K562 (cell line): ENCODE data around the gene CSNK1G3. TPM values are rescaled to one million over a fixed set of nuclear protein-coding genes. Genes with fewer than 3 reads are reported as not detected.

Experiments used
- ATAC-seq: fragments of 200-7000 bp; cut with Tn5 transposase; 3 replicates; pipeline ENCODE4 v1.9.1; 2020; ENCODE audit warnings: moderate library complexity
- BruUV-seq: library from RNA; stranded (reverse); fragments of 400-500 nt; replicated peaks from 2 replicates; lab custom pipeline; 2021; lab: Mats Ljungman, UMichigan
- CTCF ChIA-PET: fragments of 300-600 bp; formaldehyde crosslinking; extraction: SDS; loops from one replicate; lab custom pipeline; 2021; ENCODE audit warnings: low intra/inter-chr PET ratio; lab: Yijun Ruan, JAX
- POLR2A ChIA-PET: fragments of 300-600, 350-650 bp; sonication (Branson Sonifier 250); formaldehyde crosslinking; extraction: SDS; loops from one replicate; lab custom pipeline; 2021; ENCODE audit warnings: antibody characterized with exemption, inconsistent platforms; lab: Yijun Ruan, JAX
- DNase-seq, 4 experiments: peaks; one replicate each; pipeline versions ENCODE4 v3.0.0 to v3.0.0-alpha.2; 2011 to 2018; ENCODE audit warnings: low spot score in 3 of 4, mixed read lengths in 3 of 4; ENCODE audit errors: extremely low read depth in 1 of 4
- FAIRE-seq: peaks from 2 replicates; lab custom pipeline; 2011; peaks lifted over from hg19 to GRCh38; lab: Jason Lieb, UNC
- H2AFZ ChIP-seq: 2 replicates; pipeline ENCODE4 v1.6.0; 2011; ENCODE audit warnings: low read depth, low read length, control low read depth, inconsistent platforms
- H3K27ac ChIP-seq: fragments of 200-600 bp; 3 replicates; pipeline ENCODE4 v1.8.0; 2011; ENCODE audit warnings: low read depth, mild to moderate bottlenecking, control low read depth, inconsistent platforms, low read length, moderate library complexity, mixed read lengths; ENCODE audit errors: extremely low read depth
- H3K27me3 ChIP-seq, 2 experiments: fragments of 300-600 bp in 1 of 2; 2 replicates in 1 of 2; 3 replicates in 1 of 2; pipeline versions ENCODE4 v1.6.0 to v1.8.0; 2011; ENCODE audit warnings: inconsistent platforms in 2 of 2, low read length in 2 of 2, mild to moderate bottlenecking in 1 of 2, mixed read lengths in 1 of 2, moderate library complexity in 1 of 2; ENCODE audit not compliant: control insufficient read depth in 2 of 2, insufficient read depth in 2 of 2
- H3K36me3 ChIP-seq: fragments of 300-600 bp; 3 replicates; pipeline ENCODE4 v1.8.0; 2011; ENCODE audit warnings: mild to moderate bottlenecking, low read length, inconsistent platforms; ENCODE audit not compliant: control insufficient read depth, insufficient read depth
- H3K4me1 ChIP-seq, 2 experiments: fragments of 200-600 bp in 1 of 2; replicated peaks in 1 of 2; 2 replicates in 1 of 2; 3 replicates in 1 of 2; pipeline versions ENCODE4 v1.5.1 to v1.8.0; 2011; ENCODE audit warnings: inconsistent platforms in 2 of 2, low read length in 2 of 2, mild to moderate bottlenecking in 1 of 2, mixed read lengths in 1 of 2, moderate library complexity in 1 of 2; ENCODE audit not compliant: control insufficient read depth in 2 of 2, insufficient read depth in 2 of 2
- H3K4me2 ChIP-seq: 2 replicates; pipeline ENCODE4 v1.6.1; 2011; ENCODE audit warnings: low read length, control low read depth, inconsistent platforms, mixed read lengths; ENCODE audit not compliant: insufficient read depth
- H3K4me3 ChIP-seq: fragments of 200-600 bp; sonication (generic), shearing (Covaris generic); 2 replicates; pipeline ENCODE4 v1.5.1; 2016; ENCODE audit warnings: control low read depth, inconsistent platforms
- H3K79me2 ChIP-seq: fragments of 200-600 bp; 3 replicates; pipeline ENCODE4 v1.8.0; 2011; ENCODE audit warnings: low read length, inconsistent platforms; ENCODE audit not compliant: control insufficient read depth, insufficient read depth
- H3K9ac ChIP-seq, 2 experiments: 2 replicates each; pipeline versions ENCODE4 v1.6.0 to v1.6.1; 2011; ENCODE audit warnings: low read depth in 2 of 2, low read length in 2 of 2, control low read depth in 1 of 2, inconsistent platforms in 1 of 2, mild to moderate bottlenecking in 1 of 2, mixed read lengths in 1 of 2; ENCODE audit not compliant: insufficient read depth in 1 of 2
- H3K9me1 ChIP-seq: one replicate; pipeline ENCODE4 v1.6.0; 2011; ENCODE audit warnings: inconsistent platforms, mild to moderate bottlenecking, low read length, moderate library complexity; ENCODE audit not compliant: control insufficient read depth, insufficient read depth
- H3K9me3 ChIP-seq: replicated peaks from 2 replicates; pipeline ENCODE4 v1.5.1; 2011; ENCODE audit warnings: low read depth, low read length, inconsistent platforms; ENCODE audit not compliant: control insufficient read depth, insufficient read depth
- H4K20me1 ChIP-seq: replicated peaks from 2 replicates; pipeline ENCODE4 v1.6.1; 2011; ENCODE audit warnings: low read length, inconsistent platforms, mixed read lengths; ENCODE audit not compliant: control insufficient read depth, insufficient read depth
- ATF2 ChIP-seq: sonication (generic); formaldehyde crosslinking; IDR thresholded peaks from 2 replicates; pipeline ENCODE4 v1.8.1; 2022; ENCODE audit warnings: missing genetic modification reagents
- GATAD2B ChIP-seq: fragments of 450-650 bp; IDR thresholded peaks from 2 replicates; pipeline ENCODE4 v1.6.1; 2017; ENCODE audit warnings: mild to moderate bottlenecking, borderline replicate concordance
- HMGXB4 ChIP-seq: sonication (generic); formaldehyde crosslinking; IDR thresholded peaks from 2 replicates; pipeline ENCODE4 v1.8.1; 2023; ENCODE audit warnings: mild to moderate bottlenecking, missing genetic modification reagents
- KDM2B ChIP-seq: fragments of 250-450 bp; sonication (Bioruptor Pico); IDR thresholded peaks from 2 replicates; pipeline ENCODE4 v1.8.0; 2021; ENCODE audit warnings: mild to moderate bottlenecking, moderate library complexity
- NR4A1 ChIP-seq, 2 experiments: fragments of 250-450 bp in 1 of 2; fragments of 450-650 bp in 1 of 2; sonication (Bioruptor Pico) in 1 of 2; IDR thresholded peaks; 2 replicates each; pipeline versions ENCODE4 v1.4.0 to v1.6.1; 2016 to 2020; ENCODE audit warnings: mild to moderate bottlenecking in 2 of 2, missing compliant biosample characterization in 1 of 2, missing genetic modification characterization in 1 of 2, moderate library complexity in 1 of 2
- PCBP1 ChIP-seq: fragments of 200-400 bp; formaldehyde crosslinking; IDR thresholded peaks from 2 replicates; pipeline ENCODE4 v1.6.1; 2018; ENCODE audit warnings: mild to moderate bottlenecking, low read depth, low read length; ENCODE audit not compliant: poor library complexity, severe bottlenecking
- PCBP2 ChIP-seq: fragments of 200-400 bp; formaldehyde crosslinking; IDR thresholded peaks from 2 replicates; pipeline ENCODE4 v1.6.1; 2018; ENCODE audit warnings: low read length, low read depth, mild to moderate bottlenecking, moderate library complexity; ENCODE audit not compliant: poor library complexity, severe bottlenecking
- TRIM24 ChIP-seq, 2 experiments: fragments of 450-650 bp; IDR thresholded peaks; 2 replicates each; pipeline ENCODE4 v1.6.1; 2016
- VEZF1 ChIP-seq: fragments of 200-800 bp; sonication (Bioruptor generic); IDR thresholded peaks from 2 replicates; pipeline ENCODE4 v1.6.1; 2017; ENCODE audit warnings: missing genetic modification characterization, missing compliant biosample characterization
- ZFP30 ChIP-seq: fragments of 250-450 bp; sonication (Bioruptor Pico); IDR thresholded peaks from 2 replicates; pipeline ENCODE4 v1.8.0; 2022; ENCODE audit warnings: moderate library complexity, mild to moderate bottlenecking, inconsistent platforms, borderline replicate concordance
- ZNF551 ChIP-seq: fragments of 250-450 bp; sonication (Bioruptor Pico); IDR thresholded peaks from 2 replicates; pipeline ENCODE4 v1.5.0; 2021; ENCODE audit warnings: mild to moderate bottlenecking, moderate library complexity
- WGBS: fragments of 100-300 bp; shearing (Covaris generic); methylation state at CpG from one replicate; pipeline ENCODE4 v1.1.6; 2016; ENCODE audit warnings: low coverage, mixed read lengths; ENCODE audit not compliant: insufficient coverage; ENCODE audit errors: missing lambda C conversion rate; 5-methylcytosine and 5-hydroxymethylcytosine counted together
- in situ Hi-C: fragments of 300-500 bp; cut with MboI; formaldehyde crosslinking; loops from 4 replicates; pipeline ENCODE4 v1.15.0; 2018; ENCODE audit warnings: inconsistent platforms, mixed read lengths
- intact Hi-C: fragments of 100-400 bp; cut with micrococcal nuclease; formaldehyde crosslinking; loops from 2 replicates; pipeline ENCODE4 v1.14.2; 2022
- polyA plus RNA-seq, 8 experiments: library from polyadenylated mRNA; depleted of rRNA in 4 of 8; stranded (reverse) in 5 of 8; unstranded in 3 of 8; fragments of >200 nt; fragmentation: Nextera tagmentation in 2 of 8; fragmentation: Illumina TruSeq in 1 of 8; extraction: Ambion mirVana in 2 of 8; extraction: Trizol in 1 of 8; gene quantifications; 2 replicates each; pipeline versions ENCODE4 v1.2.1 to v1.2.3, GENCODE V29; 2011 to 2014; ENCODE audit warnings: inconsistent platforms in 1 of 8, missing spikeins in 1 of 8
- total RNA-seq, 7 experiments: library from RNA; depleted of rRNA in 6 of 7; stranded (reverse); fragments of >200 nt in 6 of 7; fragmentation: Illumina TruSeq in 2 of 7; extraction: Trizol in 2 of 7; gene quantifications; 2 replicates each; pipeline versions ENCODE4 v1.2.1 to v1.2.3, GENCODE V29; 2011 to 2021; ENCODE audit warnings: low replicate concordance in 1 of 7

Gene CSNK1G3
- total and polyA plus RNA-seq, 9 of the 15 experiments (the other 6 are each of a cell fraction or from before 2014, with no cell fraction given), result 8.3 to 27.6 (median 16.5) TPM

GRCh38 chr5:123483446-123484077 is 28.4 kb upstream of the CSNK1G3 start:
- no peak overlapping the region for H3K4me2 ChIP-seq
- POLR2A ChIA-PET, result no interaction called here
- H3K79me2 ChIP-seq, result no peaks in the 10 kb centered on the region
- CTCF ChIA-PET, result no interaction called here
- no peak overlapping the region for H3K27ac ChIP-seq
- FAIRE-seq (no peak), ATAC-seq (no peak), DNase-seq (no peak)
- H3K4me3 ChIP-seq, result no peak overlapping the region
- no peaks in the 10 kb centered on the region for H4K20me1 ChIP-seq
- no peaks in the 10 kb centered on the region; a peak in 2 of 5 replicates for H3K27me3 ChIP-seq
- no peak overlapping the region for H2AFZ ChIP-seq
- no peaks in the 10 kb centered on the region for H3K9me3 ChIP-seq
- in situ Hi-C loops, result no loop called here
- intact Hi-C loops, result no loop called here
- no TSS peak for BruUV-seq
- H3K36me3 ChIP-seq, result no peaks in the 10 kb centered on the region
- H3K9ac ChIP-seq, result no peak overlapping the region
- no peaks in the 10 kb centered on the region for H3K9me1 ChIP-seq
- no peaks in the 10 kb centered on the region for H3K4me1 ChIP-seq
- TF ChIP-seq ZNF551, result no peak
- no peak for TF ChIP-seq TRIM24 (IDR thresholded peaks at IDR 0.05)

- DNase-seq (no peak), FAIRE-seq (no peak), ATAC-seq (no peak)
- Histone ChIP-seq H2AFZ (no peak overlapping the region), H3K4me3 (no peak overlapping the region), H3K36me3 (no peaks in the 10 kb centered on the region), H3K79me2 (no peaks in the 10 kb centered on the region), H4K20me1 (no peaks in the 10 kb centered on the region), H3K9me3 (no peaks in the 10 kb centered on the region), H3K4me2 (no peak overlapping the region), H3K27me3 (no peaks in the 10 kb centered on the region; a peak in 2 of 5 replicates), H3K27ac (no peak overlapping the region), H3K9ac (no peak overlapping the region), H3K9me1 (no peaks in the 10 kb centered on the region), H3K4me1 (no peaks in the 10 kb centered on the region)
- intact Hi-C loops (no loop called here), in situ Hi-C loops (no loop called here)
- CTCF ChIA-PET, result no interaction called here
- WGBS, result 4% methylated on average over 2 of the region's 2 CpGs
- no TSS peak for BruUV-seq
- POLR2A ChIA-PET, result no interaction called here
- TF ChIP-seq PCBP1 (no peak), ATF2 (CRISPR knock-in tag) (no peak), HMGXB4 (no peak), NR4A1 (CRISPR knock-in tag; IDR thresholded peaks at IDR 0.05) (no peak), NR4A1 (tag; IDR thresholded peaks at IDR 0.05) (no peak), ZFP30 (CRISPR knock-in tag) (no peak), KDM2B (no peak), VEZF1 (CRISPR knock-in tag) (no peak), PCBP2 (no peak), GATAD2B (no peak)
Measured at GRCh38 chr5:123485275-123485674, 26.7 kb upstream of the CSNK1G3 start.
